ENCODE results near the gene TGIF2.

The TGIF2 gene

DNA sequence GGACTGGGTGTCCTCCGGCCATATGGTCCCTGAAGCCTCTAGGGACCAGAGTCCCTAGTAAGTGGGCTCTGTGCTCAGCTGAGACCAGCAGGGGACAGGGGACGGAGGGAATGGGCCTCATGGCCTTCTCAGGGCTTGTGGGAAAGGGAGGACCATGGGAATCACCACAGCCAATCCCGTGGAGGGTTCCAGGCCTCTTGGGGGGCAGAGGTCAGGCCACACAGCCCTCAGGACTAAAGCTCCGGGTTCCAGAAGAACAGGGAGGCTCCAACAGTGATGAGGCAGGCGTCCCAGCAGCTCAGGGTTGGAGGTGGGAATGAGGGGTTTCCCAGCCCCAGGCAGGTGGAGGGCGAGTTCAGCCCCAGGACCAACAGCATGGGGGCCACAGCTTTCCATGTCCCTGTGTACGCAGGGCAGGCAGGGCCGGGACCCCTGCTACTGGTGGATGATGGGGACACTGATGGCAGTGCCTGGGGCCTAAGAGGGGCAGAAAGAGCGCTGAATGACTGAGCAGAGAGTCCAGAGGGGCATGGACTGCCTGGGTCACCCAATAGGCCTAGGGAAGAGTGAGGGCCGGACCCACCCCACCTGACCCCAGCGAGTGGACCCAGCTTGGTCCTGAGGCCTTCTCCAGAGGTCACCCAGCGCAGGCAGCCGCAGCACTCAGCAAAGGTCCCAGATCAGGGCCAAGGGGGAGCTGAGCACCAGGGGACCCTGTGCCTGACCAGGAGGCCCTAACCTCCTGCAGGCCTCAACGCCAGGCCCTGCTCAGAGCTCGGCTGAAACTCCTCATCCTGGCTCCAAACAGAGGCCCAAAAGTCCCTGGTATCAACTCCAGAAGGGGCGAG lies 23.2 kb upstream of the TGIF2 start:
- Histone ChIP-seq H3K9me3 (ENCODE audit: control insufficient read depth, low read length) (no peaks in the 10 kb centered on the region), H3K4me2 (ENCODE audit: low read length) (no peak overlapping the region), H3K36me3 (ENCODE audit: control insufficient read depth, insufficient read depth, low read length) (no peaks in the 10 kb centered on the region), H2AFZ (no peak overlapping the region), H3K4me3 (ENCODE audit: low read depth, low read length) (no peak overlapping the region), H3K9ac (no peak overlapping the region), H3K4me1 (no peaks in the 10 kb centered on the region), H3K27me3 (ENCODE audit: control insufficient read depth, insufficient read depth, low read length) (no peaks in the 10 kb centered on the region), H3K27ac (no peak overlapping the region), H3K79me2 (no peaks in the 10 kb centered on the region)
- TF ChIP-seq, protein P1, sequence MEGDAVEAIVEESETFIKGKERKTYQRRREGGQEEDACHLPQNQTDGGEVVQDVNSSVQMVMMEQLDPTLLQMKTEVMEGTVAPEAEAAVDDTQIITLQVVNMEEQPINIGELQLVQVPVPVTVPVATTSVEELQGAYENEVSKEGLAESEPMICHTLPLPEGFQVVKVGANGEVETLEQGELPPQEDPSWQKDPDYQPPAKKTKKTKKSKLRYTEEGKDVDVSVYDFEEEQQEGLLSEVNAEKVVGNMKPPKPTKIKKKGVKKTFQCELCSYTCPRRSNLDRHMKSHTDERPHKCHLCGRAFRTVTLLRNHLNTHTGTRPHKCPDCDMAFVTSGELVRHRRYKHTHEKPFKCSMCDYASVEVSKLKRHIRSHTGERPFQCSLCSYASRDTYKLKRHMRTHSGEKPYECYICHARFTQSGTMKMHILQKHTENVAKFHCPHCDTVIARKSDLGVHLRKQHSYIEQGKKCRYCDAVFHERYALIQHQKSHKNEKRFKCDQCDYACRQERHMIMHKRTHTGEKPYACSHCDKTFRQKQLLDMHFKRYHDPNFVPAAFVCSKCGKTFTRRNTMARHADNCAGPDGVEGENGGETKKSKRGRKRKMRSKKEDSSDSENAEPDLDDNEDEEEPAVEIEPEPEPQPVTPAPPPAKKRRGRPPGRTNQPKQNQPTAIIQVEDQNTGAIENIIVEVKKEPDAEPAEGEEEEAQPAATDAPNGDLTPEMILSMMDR (IDR thresholded peaks at IDR 0.05), result no peak

DNA sequence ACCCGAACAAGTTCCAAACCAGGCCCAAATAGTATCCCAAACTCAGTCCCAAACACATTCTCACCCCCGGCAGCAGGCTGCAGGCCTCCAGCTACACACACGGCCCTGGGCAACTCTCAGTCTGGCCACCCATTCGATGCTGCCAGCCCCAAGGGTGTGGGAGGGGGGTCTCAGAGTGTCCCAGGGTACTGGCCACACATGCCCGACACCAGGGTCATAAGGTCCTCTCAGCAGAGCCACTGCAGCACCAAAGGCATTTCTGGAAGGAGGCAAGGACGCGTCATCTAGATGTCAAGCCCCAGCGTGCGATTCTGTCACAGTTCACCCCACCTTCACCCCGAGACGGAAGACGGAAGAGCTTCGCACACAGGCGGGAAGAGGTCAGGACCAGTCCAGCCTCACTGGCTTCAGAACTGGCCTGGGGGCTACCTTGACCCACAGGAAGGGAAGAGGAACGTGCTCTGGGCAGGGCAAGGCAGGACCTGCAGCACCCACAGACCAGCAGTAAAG lies 22.6 kb upstream of the TGIF2 start:
- Histone ChIP-seq H3K4me3 (ENCODE audit: low read depth, low read length) (no peak overlapping the region), H3K36me3 (ENCODE audit: control insufficient read depth, insufficient read depth, low read length) (no peaks in the 10 kb centered on the region), H3K9ac (no peak overlapping the region), H3K27me3 (ENCODE audit: control insufficient read depth, insufficient read depth, low read length) (no peaks in the 10 kb centered on the region), H3K4me1 (no peaks in the 10 kb centered on the region), H2AFZ (no peak overlapping the region), H3K27ac (no peak overlapping the region), H3K4me2 (ENCODE audit: low read length) (no peak overlapping the region), H3K79me2 (no peaks in the 10 kb centered on the region), H3K9me3 (ENCODE audit: control insufficient read depth, low read length) (no peaks in the 10 kb centered on the region)
- TF ChIP-seq, protein P1 (IDR thresholded peaks at IDR 0.05), result no peak

- H3K36me3 ChIP-seq (ENCODE audit: control insufficient read depth, insufficient read depth, low read length), result no peaks in the 10 kb centered on the region
- no peak overlapping the region for H3K4me3 ChIP-seq (ENCODE audit: low read depth, low read length)
These were observed 18.1 kb upstream of the TGIF2 start for GRCh38 chr20:36555248-36555647.

DNA sequence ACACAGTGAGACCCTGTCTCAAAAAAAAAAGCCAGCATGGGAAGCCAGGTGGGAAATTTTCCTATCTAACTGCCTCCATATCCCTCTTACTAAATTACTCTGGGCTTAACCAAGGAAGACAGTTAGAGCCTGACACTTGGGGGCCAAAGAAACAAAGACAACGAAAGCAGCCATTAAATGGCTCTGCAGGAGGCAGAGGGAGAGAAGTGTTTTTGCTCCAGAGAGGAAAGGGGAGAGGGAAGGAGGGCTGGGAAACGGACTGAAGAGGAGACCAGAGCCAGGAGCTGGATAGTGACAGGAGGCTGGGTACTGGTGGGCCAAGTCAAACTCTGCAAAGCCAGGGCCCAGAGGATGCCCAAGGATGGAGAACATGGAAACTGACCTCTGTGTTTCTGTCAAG lies 10.7 kb upstream of the TGIF2 start:
- Histone ChIP-seq H3K9ac (no peak overlapping the region), H3K27me3 (ENCODE audit: control insufficient read depth, insufficient read depth, low read length) (no peaks in the 10 kb centered on the region), H3K4me1 (no peaks in the 10 kb centered on the region), H3K4me2 (ENCODE audit: low read length) (no peak overlapping the region), H3K9me3 (ENCODE audit: control insufficient read depth, low read length) (no peaks in the 10 kb centered on the region), H3K36me3 (ENCODE audit: control insufficient read depth, insufficient read depth, low read length) (no peaks in the 10 kb centered on the region), H2AFZ (no peak overlapping the region), H3K4me3 (ENCODE audit: low read depth, low read length) (no peak overlapping the region), H3K79me2 (no peaks in the 10 kb centered on the region), H3K27ac (no peak overlapping the region)
- TF ChIP-seq, protein P1 (IDR thresholded peaks at IDR 0.05), result no peak

More at GRCh38 chr20:36555248-36555647, 18.1 kb upstream of the TGIF2 start:
- Histone ChIP-seq H3K4me1 (peaks cover 2% of the 10 kb centered on the region), H3K4me2 (ENCODE audit: low read length) (no peak overlapping the region), H3K9me3 (ENCODE audit: control insufficient read depth, low read length) (no peaks in the 10 kb centered on the region), H2AFZ (no peak overlapping the region), H3K27me3 (ENCODE audit: control insufficient read depth, insufficient read depth, low read length) (no peaks in the 10 kb centered on the region), H3K9ac (no peak overlapping the region), H3K27ac (no peak overlapping the region), H3K79me2 (no peaks in the 10 kb centered on the region)
- TF ChIP-seq, protein P1 (IDR thresholded peaks at IDR 0.05), result no peak

All from parathyroid adenoma (tissue), 2 donors.